GM12891 (cell line): ENCODE measurements around the gene HMOX1. TPM values are rescaled to one million over a fixed set of nuclear protein-coding genes. Genes with fewer than 3 reads are reported as not detected.

Experiments
- DNase-seq: peaks from one replicate; pipeline ENCODE4 v3.0.0; 2011; ENCODE audit warnings: low spot score; ENCODE audit not compliant: insufficient read length
- FAIRE-seq: peaks from 2 replicates; lab custom pipeline; 2011; peaks lifted over from hg19 to GRCh38; lab: Jason Lieb, UNC
- PAX5 ChIP-seq: IDR thresholded peaks from 2 replicates; pipeline ENCODE4 v1.6.1; 2011; ENCODE audit warnings: low read length, moderate library complexity, mild to moderate bottlenecking; ENCODE audit not compliant: insufficient read depth, severe bottlenecking
- POLR2A ChIP-seq: IDR thresholded peaks from 2 replicates; pipeline ENCODE4 v1.6.1; 2011; ENCODE audit warnings: low read depth, low read length, control low read depth
- POLR2AphosphoS5 ChIP-seq: IDR thresholded peaks from 2 replicates; pipeline ENCODE4 v1.6.1; 2011; ENCODE audit warnings: low read depth, low read length, control low read depth
- POU2F2 ChIP-seq: IDR thresholded peaks from 2 replicates; pipeline ENCODE4 v1.6.1; 2011; ENCODE audit warnings: low read depth, mild to moderate bottlenecking, control low read depth, low read length, moderate library complexity
- SPI1 ChIP-seq: IDR thresholded peaks from 2 replicates; pipeline ENCODE4 v1.6.1; 2011; ENCODE audit warnings: low read depth, low read length, control low read depth
- TAF1 ChIP-seq: IDR thresholded peaks from 2 replicates; pipeline ENCODE4 v1.6.1; 2011; ENCODE audit warnings: low read depth, low read length, control low read depth
- polyA plus RNA-seq: library from polyadenylated mRNA; unstranded; fragments of >200 nt; gene quantifications from one replicate; pipeline ENCODE4 v1.2.1, GENCODE V29; 2012; ENCODE audit warnings: low read depth, missing spikeins, inconsistent platforms; ENCODE audit not compliant: missing spikeins

Gene HMOX1
- 16.0 TPM for polyA plus RNA-seq

GRCh38 chr22:35380537-35381423 lies at the start of gene HMOX1:
Gene HMOX1 (plus strand): TSS chr22:35381096. CDS start chr22:35381174, 78 bp downstream.
- TF ChIP-seq POU2F2 = peak; percentile 14; the same call in 1 of the 2 replicates
- peak; percentile 74 for TF ChIP-seq TAF1
- TF ChIP-seq POLR2A = peak; percentile 71
- TF ChIP-seq SPI1 = no peak
- TF ChIP-seq PAX5 = no peak
- peak; percentile 78 for TF ChIP-seq POLR2AphosphoS5
- peak; percentile 95 for FAIRE-seq
- peak; percentile 78 for DNase-seq

- FAIRE-seq (no peak), DNase-seq (no peak)
- no peak for TF ChIP-seq TAF1
Observed at GRCh38 chr22:35332278-35332677, 48.6 kb upstream of the HMOX1 start.

GRCh38 chr22:35333220-35333619 lies 47.7 kb upstream of the HMOX1 start:
- no peak for FAIRE-seq
- TF ChIP-seq POLR2AphosphoS5 (no peak), POLR2A (no peak), POU2F2 (no peak), PAX5 (no peak), SPI1 (no peak), TAF1 (no peak)

GRCh38 chr22:35334004-35334403 lies 46.9 kb upstream of the HMOX1 start:
- DNase-seq (no peak), FAIRE-seq (peak; percentile 84)
- TF ChIP-seq POU2F2 (no peak), TAF1 (no peak), PAX5 (no peak), SPI1 (peak; percentile 46; the same call in 1 of the 2 replicates)

More at GRCh38 chr22:35333220-35333619, 47.7 kb upstream of the HMOX1 start:
- DNase-seq = no peak

- no peak for FAIRE-seq
- no peak for DNase-seq
- TF ChIP-seq TAF1 (no peak), POLR2A (no peak), POLR2AphosphoS5 (no peak), SPI1 (no peak), POU2F2 (no peak), PAX5 (no peak)
Observed at GRCh38 chr22:35335468-35335867, 45.4 kb upstream of the HMOX1 start.

- no peak for DNase-seq
- no peak for FAIRE-seq
- no peak for TF ChIP-seq TAF1
- TF ChIP-seq PAX5 = no peak
- TF ChIP-seq POLR2A = no peak
- no peak for TF ChIP-seq POU2F2
- no peak for TF ChIP-seq POLR2AphosphoS5
- TF ChIP-seq SPI1 = no peak
Observed at GRCh38 chr22:35335936-35336781, 44.7 kb upstream of the HMOX1 start.

- DNase-seq (no peak), FAIRE-seq (no peak)
- no peak for TF ChIP-seq TAF1
- no peak for TF ChIP-seq POLR2AphosphoS5
- no peak for TF ChIP-seq POLR2A
- no peak for TF ChIP-seq POU2F2
- TF ChIP-seq SPI1 = no peak
- TF ChIP-seq PAX5 = no peak
Observed at GRCh38 chr22:35337932-35338331, 43.0 kb upstream of the HMOX1 start.

GRCh38 chr22:35341090-35341874 lies 39.6 kb upstream of the HMOX1 start:
- DNase-seq = no peak
- TF ChIP-seq SPI1 (peak; percentile 34; the same call in 1 of the 2 replicates), PAX5 (no peak)
- FAIRE-seq = peak; percentile 76

- TF ChIP-seq POLR2A = no peak
- no peak for TF ChIP-seq POLR2AphosphoS5
- TF ChIP-seq TAF1 = no peak
- no peak for TF ChIP-seq PAX5
- no peak for TF ChIP-seq POU2F2
- TF ChIP-seq SPI1 = no peak
- DNase-seq = no peak
- peak; percentile 35 for FAIRE-seq
Observed at GRCh38 chr22:35342390-35342789, 38.5 kb upstream of the HMOX1 start.
